Lung (tissue), 12 donors: ENCODE data around the gene ZNF235. TPM values are rescaled to one million over a fixed set of nuclear protein-coding genes. Genes with fewer than 3 reads are reported as not detected.

Experiments used
- ATAC-seq: fragments of 200-7000 bp; cut with Tn5 transposase; one replicate; pipeline ENCODE4 v1.9.1; 2020; ENCODE audit warnings: moderate number of reproducible peaks; ENCODE audit not compliant: insufficient read depth, low FRiP score
- DNase-seq, 3 donors: peaks; one replicate each; pipeline ENCODE4 v3.0.0-alpha.2; 2013 to 2017
- H3K27ac ChIP-seq, 2 donors: one replicate each; pipeline ENCODE4 v1.5.1; 2013; ENCODE audit warnings: mild to moderate bottlenecking in 2 of 2, moderate library complexity in 2 of 2, control low read depth in 1 of 2, inconsistent platforms in 1 of 2, low read depth in 1 of 2, low read length in 1 of 2
- H3K27me3 ChIP-seq, 3 donors: one replicate each; pipeline ENCODE4 v1.5.1; 2013; ENCODE audit warnings: low read length in 2 of 3; ENCODE audit not compliant: control insufficient read depth in 3 of 3, insufficient read depth in 3 of 3
- H3K36me3 ChIP-seq, 4 donors: one replicate each; pipeline ENCODE4 v1.5.1; 2013; ENCODE audit warnings: low read length in 4 of 4, mild to moderate bottlenecking in 1 of 4, moderate library complexity in 1 of 4; ENCODE audit not compliant: control insufficient read depth in 4 of 4, insufficient read depth in 4 of 4
- H3K4me1 ChIP-seq, 5 donors: one replicate each; pipeline ENCODE4 v1.5.1; 2013; ENCODE audit warnings: low read length in 5 of 5, mild to moderate bottlenecking in 2 of 5, moderate library complexity in 1 of 5; ENCODE audit not compliant: control insufficient read depth in 5 of 5, insufficient read depth in 5 of 5
- H3K4me3 ChIP-seq: one replicate; pipeline ENCODE4 v1.5.1; 2013; ENCODE audit warnings: mild to moderate bottlenecking, control low read depth, moderate library complexity
- H3K9ac ChIP-seq, 2 donors: one replicate each; pipeline ENCODE4 v1.5.1; 2013; ENCODE audit warnings: low read length in 2 of 2, control low read depth in 1 of 2; ENCODE audit not compliant: insufficient read depth in 1 of 2
- H3K9me3 ChIP-seq, 4 donors: one replicate each; pipeline ENCODE4 v1.5.1; 2013; ENCODE audit warnings: low read length in 3 of 4, mild to moderate bottlenecking in 1 of 4, moderate library complexity in 1 of 4; ENCODE audit not compliant: control insufficient read depth in 4 of 4, insufficient read depth in 3 of 4
- WGBS, 2 donors: extraction: QIAGEN DNeasy Blood & Tissue Kit; methylation state at CpG; one replicate each; pipeline ENCODE4 v1.1.7; 2013; 5-methylcytosine and 5-hydroxymethylcytosine counted together
- polyA plus RNA-seq, 2 donors: library from polyadenylated mRNA; stranded (reverse); fragments of 200-250 nt; gene quantifications; one replicate each; pipeline ENCODE4 v1.2.1, GENCODE V29; 2013
- total RNA-seq, 2 donors: library from RNA; depleted of rRNA in 1 of 2; stranded (reverse); fragments of >200 nt in 1 of 2; gene quantifications; one replicate each; pipeline ENCODE4 v1.2.1, GENCODE V29; 2014 to 2021
- TF ChIP-seq, protein P1 (sequence below): IDR thresholded peaks from 2 replicates; pipeline ENCODE4 v1.5.1; 2012; ENCODE audit warnings: mild to moderate bottlenecking; ENCODE audit errors: control extremely low read depth, extremely low read depth
- donor health status: control.
- donor health status: control.
- donor health status: Bipolar disorder and iron deficiency.
- donor health status: healthy.
- donor health status: DM: yes; HTN: yes; CAD: no.

ZNF235 gene
- total and polyA plus RNA-seq, 4 donors, result 1.6 to 18.9 (median 3.7) TPM

DNA sequence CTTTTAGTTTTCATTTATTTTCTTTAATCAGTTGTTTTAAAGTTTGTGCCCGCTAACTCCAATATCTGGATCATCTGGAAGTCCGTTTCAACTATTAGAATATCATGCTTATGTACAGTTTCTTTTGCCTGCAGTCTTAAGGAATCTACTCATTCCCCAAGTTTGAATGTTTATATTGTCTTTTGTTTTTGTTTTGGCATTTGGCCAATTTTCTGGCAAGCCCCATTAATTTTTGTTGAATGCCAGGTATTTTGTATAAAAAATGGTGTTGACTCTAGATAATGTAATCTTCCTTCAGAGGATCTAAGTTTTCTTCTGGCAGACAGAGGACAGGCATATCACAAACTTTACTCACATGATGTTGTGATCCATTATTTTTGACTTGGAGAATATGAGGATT, 11.1 kb upstream of the ZNF235 start:
- H3K4me1 ChIP-seq, result no peaks in the 10 kb centered on the region
- ATAC-seq (no peak), DNase-seq (no peak)
- H3K9me3 ChIP-seq, result peaks cover 0 to 17% (median 5%) of the 10 kb centered on the region in 4 donors
- WGBS, 2 donors, result 62 to 83% methylated on average over 2 of the region's 2 CpGs
- TF ChIP-seq, protein P1, sequence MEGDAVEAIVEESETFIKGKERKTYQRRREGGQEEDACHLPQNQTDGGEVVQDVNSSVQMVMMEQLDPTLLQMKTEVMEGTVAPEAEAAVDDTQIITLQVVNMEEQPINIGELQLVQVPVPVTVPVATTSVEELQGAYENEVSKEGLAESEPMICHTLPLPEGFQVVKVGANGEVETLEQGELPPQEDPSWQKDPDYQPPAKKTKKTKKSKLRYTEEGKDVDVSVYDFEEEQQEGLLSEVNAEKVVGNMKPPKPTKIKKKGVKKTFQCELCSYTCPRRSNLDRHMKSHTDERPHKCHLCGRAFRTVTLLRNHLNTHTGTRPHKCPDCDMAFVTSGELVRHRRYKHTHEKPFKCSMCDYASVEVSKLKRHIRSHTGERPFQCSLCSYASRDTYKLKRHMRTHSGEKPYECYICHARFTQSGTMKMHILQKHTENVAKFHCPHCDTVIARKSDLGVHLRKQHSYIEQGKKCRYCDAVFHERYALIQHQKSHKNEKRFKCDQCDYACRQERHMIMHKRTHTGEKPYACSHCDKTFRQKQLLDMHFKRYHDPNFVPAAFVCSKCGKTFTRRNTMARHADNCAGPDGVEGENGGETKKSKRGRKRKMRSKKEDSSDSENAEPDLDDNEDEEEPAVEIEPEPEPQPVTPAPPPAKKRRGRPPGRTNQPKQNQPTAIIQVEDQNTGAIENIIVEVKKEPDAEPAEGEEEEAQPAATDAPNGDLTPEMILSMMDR, result no peak
- H3K27me3 ChIP-seq, result no peaks in the 10 kb centered on the region
- no peak overlapping the region for H3K27ac ChIP-seq
- no peak overlapping the region for H3K4me3 ChIP-seq
- no peak overlapping the region for H3K9ac ChIP-seq
- no peaks in the 10 kb centered on the region for H3K36me3 ChIP-seq

DNA sequence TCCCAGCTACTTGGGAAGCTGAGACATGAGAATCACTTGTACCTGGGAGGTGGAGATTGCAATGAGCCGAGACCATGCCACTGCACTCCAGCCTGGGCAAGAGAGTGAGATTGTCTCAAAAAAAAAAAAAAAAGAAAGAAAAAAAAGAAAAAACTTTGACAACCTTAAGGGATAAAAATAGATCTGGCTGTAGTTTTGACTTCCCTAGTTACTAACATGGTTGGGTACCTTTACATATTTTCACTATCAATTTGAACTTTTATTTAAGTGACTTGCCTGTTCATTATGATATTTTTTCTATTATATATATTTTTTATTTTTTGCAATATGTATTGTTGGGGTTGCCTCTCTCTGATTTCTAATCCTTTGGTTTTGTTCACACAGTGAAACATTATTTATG, 8.4 kb upstream of the ZNF235 start:
- H3K9me3 ChIP-seq, result peaks cover 0 to 14% (median 5%) of the 10 kb centered on the region in 4 donors
- no peak for DNase-seq
- H3K27me3 ChIP-seq, result no peaks in the 10 kb centered on the region
- TF ChIP-seq, protein P1, result no peak
- 95 to 96% methylated on average over 1 of the region's 1 CpG for WGBS, 2 donors
- H3K27ac ChIP-seq, result no peak overlapping the region
- H3K36me3 ChIP-seq, result no peaks in the 10 kb centered on the region
- ATAC-seq, result no peak
- H3K4me3 ChIP-seq, result no peak overlapping the region
- H3K4me1 ChIP-seq, result no peaks in the 10 kb centered on the region
- no peak overlapping the region for H3K9ac ChIP-seq

DNA sequence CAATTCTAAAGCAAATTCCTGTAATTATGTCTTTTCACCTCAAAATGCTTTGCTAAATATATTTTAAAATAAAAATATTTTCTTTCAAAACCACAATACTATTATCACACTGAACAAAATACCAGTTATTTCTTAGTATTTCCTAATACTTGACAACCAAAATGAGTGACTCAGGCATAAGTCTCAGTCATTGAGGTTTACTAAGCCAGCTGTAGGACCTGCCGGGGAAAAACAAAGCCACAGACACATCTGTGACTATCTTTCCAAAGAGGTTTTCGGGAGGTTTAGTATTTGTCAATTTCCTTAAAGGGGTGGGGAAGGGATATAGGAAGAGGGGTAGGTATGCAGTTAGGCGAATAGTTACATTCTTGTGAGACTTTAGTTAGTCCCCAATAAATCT, 3.2 kb upstream of the ZNF235 start:
- Histone ChIP-seq H3K9ac (no peak overlapping the region), H3K4me1 (peaks cover 0 to 14% (median 6%) of the 10 kb centered on the region in 5 donors), H3K36me3 (no peaks in the 10 kb centered on the region), H3K27me3 (no peaks in the 10 kb centered on the region), H3K4me3 (no peak overlapping the region), H3K9me3 (peaks cover 0 to 15% (median 7%) of the 10 kb centered on the region in 4 donors), H3K27ac (no peak overlapping the region)
- DNase-seq (no peak), ATAC-seq (no peak)
- TF ChIP-seq, protein P1, result no peak
- 65 to 80% methylated on average over 3 of the region's 3 CpGs for WGBS, 2 donors

DNA sequence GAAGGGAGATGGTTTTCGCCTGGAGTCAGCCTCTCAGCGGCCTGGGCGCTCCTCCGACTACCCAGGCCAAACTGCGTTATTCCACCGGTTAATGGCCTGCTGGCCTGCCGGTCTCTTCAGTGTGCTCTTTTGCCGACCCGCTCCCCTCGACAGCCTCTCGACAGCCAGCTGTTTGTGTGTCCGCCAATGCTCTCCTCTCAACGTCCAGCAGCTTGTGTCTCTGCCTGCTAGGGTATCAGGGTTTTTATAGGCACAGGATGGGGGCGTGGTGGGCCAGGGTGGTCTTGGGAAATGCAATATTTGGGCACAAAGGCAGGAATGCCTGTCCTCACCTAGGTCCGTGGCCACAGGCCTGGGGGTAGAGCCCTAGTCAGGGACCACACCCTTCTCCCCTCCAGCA, 1.5 kb upstream of the ZNF235 start:
- H3K9me3 ChIP-seq, result peaks cover 0 to 15% (median 5%) of the 10 kb centered on the region in 4 donors
- H3K27me3 ChIP-seq, result no peaks in the 10 kb centered on the region
- peaks cover 0 to 6% (median 4%) of the 10 kb centered on the region in 4 donors for H3K36me3 ChIP-seq
- H3K27ac ChIP-seq, result no peak overlapping the region
- H3K4me3 ChIP-seq, result no peak overlapping the region
- TF ChIP-seq, protein P1, result no peak
- H3K4me1 ChIP-seq, result peaks cover 0 to 14% (median 6%) of the 10 kb centered on the region in 5 donors
- ATAC-seq (no peak), DNase-seq (no peak)
- no peak overlapping the region for H3K9ac ChIP-seq
- 89 to 90% methylated on average over 15 of the region's 15 CpGs for WGBS, 2 donors
